Stimulated activated CD8-positive, alpha-beta memory T cell treated with anti-CD3 and anti-CD28 coated beads, Interleukin-4, amount 100 ng/mL, for 24 hours (primary cell): ENCODE results near the gene RFC3.
"Not testable (repeated sequence)": the region's sequence is repeated elsewhere in the genome, so short reads cannot be mapped to it uniquely, and the experiment has no call there.

Experiments used
- DNase-seq: peaks from one replicate; pipeline ENCODE4 v3.0.0-alpha.2; 2020; ENCODE audit warnings: low read depth

RFC3 gene

DNA sequence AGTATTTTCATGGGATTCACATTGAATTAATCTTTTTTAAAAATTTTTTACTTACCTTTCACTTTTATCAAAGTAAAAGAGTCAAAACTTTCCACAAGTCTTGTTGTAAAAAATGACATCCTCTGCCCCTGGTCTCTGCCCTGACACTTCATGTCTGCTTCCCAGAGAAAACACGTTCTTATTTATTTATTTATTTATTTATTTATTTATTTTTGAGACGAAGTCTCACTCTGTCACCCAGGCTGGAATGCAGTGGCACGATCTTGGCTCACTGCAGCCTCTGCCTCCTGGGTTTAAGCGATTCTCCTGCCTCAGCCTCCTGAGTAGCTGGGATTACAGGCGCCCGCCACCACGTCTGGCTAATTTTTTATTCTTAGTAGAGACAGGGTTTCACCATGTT, 5.1 kb upstream of the RFC3 start:
- DNase-seq = not testable (repeated sequence)

DNA sequence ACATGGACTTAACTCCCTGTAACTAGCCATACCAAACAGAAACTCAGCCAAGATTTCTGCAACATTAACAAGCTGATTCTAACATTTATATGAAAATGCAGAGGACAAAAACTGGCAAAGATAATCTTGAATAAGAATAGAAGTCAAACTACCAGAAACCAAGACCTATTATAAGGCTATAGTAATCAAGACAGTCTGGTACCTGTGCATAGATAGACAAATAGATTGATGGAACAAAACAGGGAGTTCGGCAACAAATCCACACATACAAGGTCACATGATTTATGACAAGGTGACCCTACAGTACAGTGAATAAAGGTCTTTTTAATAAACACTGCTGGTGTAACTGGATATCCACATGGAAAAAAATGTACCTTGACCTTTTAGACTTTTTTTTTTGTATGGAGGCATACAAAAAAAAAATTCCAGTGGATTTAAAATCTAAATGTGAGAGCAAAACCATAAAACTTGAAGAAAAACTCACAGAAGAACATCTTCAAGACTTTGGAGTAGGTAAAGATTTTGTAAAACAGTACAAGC, 2.9 kb upstream of the RFC3 start:
- DNase-seq = no peak

- no peak for DNase-seq
Measured at GRCh38 chr13:33816912-33817311, 1.0 kb upstream of the RFC3 start.

DNA sequence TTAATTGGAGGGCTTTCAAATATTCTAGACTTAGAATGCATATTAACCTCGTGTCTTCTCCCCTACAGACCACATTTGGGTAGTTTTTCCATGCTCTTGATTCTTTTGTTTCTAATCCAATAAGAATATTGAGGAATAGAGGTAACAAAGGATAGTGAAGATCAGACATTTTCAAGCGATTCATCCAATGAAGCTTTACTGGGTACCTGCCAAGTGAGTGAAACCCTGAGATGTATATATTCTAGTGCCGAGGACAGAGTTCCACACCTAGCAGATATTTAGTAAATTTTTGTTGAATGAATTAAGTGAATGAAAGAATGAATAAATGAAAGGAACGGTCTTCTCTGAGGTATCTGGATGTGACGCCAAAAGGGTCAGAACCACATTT, 442 bp upstream of the RFC3 start:
- no peak for DNase-seq

DNA sequence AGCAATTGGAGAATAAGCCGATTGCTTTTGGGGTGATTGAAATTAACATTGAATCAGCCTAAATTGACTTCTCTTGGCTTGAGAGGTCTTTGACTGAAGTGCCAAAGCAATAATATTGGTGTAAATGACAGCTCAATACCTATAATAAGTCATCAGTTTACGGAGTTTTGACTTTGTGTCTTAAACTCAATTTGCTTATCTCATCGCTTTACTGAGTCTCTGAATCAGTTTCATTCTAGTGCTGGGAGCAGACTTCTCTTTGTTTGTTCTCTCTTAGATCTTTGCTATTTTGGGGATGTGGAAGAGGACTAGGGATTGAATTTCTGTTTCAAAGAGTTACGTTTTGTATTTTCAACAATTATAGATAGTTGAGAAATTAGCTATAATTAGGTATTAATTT, 7.1 kb downstream of the RFC3 start:
- no peak for DNase-seq

GRCh38 chr13:33827139-33827538, 9.2 kb downstream of the RFC3 start:
- no peak for DNase-seq

DNA sequence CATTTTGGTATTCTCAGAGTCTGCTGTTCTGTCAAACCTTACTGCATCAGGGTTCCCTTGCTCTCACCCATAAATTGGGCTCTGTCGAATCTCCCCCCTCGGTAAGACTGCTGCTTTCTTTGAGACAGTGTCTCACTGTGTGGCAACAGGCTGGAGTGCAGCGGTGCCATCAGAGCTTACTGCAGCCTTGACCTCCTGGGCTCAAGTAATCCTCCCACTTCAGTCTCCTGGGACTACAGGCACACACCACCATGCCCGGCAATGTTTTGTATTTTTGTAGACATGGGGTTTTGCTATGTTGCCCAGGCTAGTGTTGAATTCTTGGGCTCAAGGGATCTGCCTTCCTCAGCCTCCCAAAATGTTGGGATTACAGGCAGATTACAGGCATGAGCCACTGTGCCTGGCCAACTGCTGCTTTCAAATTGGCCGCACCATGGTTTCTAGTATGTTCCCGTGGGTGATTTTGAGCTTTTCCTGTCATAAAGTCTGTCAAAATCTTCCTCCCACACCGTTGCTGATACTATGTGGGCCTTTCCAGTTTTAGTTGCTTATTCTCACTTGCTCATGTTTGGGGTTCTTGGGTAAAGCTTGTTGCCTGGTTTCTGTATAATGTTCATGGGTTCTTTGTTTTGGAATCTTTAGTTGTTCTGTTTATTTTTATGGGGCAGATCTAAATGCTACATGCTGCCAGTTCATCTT, 10.6 kb downstream of the RFC3 start:
- no peak for DNase-seq

- no peak for DNase-seq
Measured at GRCh38 chr13:33832872-33833271, 14.9 kb downstream of the RFC3 start.

- DNase-seq = no peak
Measured at GRCh38 chr13:33838647-33839046, 20.7 kb downstream of the RFC3 start.

DNA sequence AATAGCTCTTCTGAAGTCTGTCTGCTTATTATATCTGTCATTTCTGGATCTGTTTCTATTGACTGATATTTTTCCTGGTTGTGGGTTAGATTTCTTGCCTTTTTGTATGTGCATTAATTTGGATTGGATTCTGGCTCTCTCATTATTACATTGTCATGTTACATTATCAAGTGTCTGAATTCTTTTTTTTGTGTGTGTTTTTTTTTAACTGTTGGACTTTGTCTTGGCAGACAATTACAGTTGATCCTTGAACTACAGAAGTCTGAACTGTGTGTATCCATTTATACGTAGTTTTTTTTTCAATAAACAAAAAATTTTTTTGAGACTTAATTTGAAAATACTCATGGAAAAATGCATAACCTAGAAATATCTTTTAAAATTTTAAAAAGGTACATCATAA, 22.5 kb downstream of the RFC3 start:
- no peak for DNase-seq

DNA sequence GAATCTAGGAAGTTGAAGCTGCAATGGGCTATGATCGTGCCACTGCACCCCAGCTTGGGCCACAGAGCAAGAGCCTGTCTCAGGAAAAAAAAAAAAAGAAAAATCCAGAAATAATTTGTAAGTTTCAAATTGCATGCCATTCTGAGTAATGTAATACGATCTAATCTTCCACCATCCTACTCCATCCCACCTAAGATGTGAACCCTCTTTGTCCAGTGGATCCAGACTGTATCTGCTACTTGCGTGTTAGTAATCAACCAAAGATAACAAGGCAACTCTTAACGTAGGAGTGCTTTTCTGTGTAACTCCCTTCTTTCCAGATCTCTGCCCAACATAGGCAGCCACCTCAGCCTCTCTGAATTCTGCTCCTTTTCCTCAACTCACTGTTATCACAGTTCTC, 24.3 kb downstream of the RFC3 start:
- DNase-seq = no peak

GRCh38 chr13:33842986-33843385, 25.0 kb downstream of the RFC3 start:
- DNase-seq = no peak

DNA sequence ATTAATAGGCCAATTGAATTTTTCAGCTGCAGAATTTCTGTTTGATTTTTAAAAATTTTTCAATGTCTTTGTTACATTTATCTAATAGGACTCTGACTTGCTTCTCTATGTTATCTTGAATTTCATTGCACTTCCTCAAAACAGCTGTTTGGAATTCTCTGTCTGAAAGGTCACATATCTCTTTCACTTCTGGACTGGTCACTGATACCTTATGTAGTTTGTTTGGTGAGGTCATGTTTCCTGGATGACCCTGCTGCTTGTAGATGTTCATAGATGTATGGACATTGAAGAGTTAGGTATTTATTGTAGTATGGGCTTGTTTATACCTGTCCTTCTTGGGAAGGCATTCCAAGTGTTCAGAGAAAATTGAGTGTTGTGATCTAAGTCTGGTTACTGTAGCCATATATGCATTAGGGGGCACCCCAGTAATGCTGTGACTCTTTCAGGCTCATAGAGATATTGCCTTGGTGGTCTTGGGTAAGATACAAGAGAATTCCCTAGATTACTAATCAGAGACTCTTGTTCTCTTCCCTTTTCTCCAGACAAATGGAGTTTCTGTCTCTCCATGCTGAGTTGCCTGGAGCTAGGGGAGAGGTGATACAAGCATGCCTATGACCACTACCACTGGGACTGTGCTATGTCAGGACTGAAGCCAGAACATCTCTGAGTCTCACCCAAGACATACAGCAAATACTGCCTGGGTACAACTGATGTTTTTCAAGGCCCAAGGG, 27.8 kb downstream of the RFC3 start:
- no peak for DNase-seq

GRCh38 chr13:33846303-33847062, 28.5 kb downstream of the RFC3 start:
- no peak for DNase-seq

GRCh38 chr13:33849211-33849610, 31.3 kb downstream of the RFC3 start:
- no peak for DNase-seq

GRCh38 chr13:33855371-33855895, 37.5 kb downstream of the RFC3 start:
- no peak for DNase-seq

DNA sequence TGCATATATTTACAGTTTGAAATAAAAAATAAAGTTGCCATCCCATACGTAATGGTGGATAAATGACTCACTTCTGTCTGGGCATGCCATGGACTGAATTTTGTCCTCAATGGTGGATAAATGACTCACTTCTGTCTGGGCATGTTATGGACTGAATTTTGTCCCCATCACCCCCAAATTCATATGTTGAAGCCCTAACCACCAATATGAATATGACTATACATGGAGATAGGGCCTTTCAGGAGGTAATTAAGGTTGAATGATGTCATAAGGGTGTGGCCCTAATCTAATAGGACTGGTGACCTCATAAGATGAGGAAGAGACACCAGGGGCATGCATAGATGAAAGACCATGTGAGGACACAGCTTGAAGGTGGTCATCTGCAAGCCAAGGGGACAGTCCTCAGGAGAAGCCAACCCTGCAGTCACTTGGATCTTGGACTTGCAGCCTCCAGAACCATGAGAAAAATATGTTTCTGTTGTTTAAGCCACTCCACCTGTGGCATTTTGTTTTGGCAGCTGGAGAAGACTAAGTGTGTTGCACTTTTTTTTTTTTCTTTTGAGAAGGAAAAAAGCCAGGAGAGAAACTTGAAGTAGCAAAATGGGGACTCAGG, 41.8 kb downstream of the RFC3 start:
- no peak for DNase-seq

- no peak for DNase-seq
Measured at GRCh38 chr13:33860526-33860925, 42.6 kb downstream of the RFC3 start.

- no peak for DNase-seq
Measured at GRCh38 chr13:33862016-33862415, 44.1 kb downstream of the RFC3 start.

- no peak for DNase-seq
Measured at GRCh38 chr13:33863188-33863789, 45.3 kb downstream of the RFC3 start.

- no peak for DNase-seq
Measured at GRCh38 chr13:33865945-33866344, 48.0 kb downstream of the RFC3 start.

GRCh38 chr13:33867472-33867871, 49.5 kb downstream of the RFC3 start:
- no peak for DNase-seq
